ACC112 (cell line): ENCODE data around the gene CGN.

Experiments used
- H2AFZ ChIP-seq: fragments of 200-600 bp; sonication (generic); one replicate; pipeline ENCODE4 v1.6.0; 2017; ENCODE audit warnings: antibody characterized with exemption, low read length; ENCODE audit not compliant: unreplicated experiment
- H3K27ac ChIP-seq: fragments of 200-600 bp; sonication (generic); 2 replicates; pipeline ENCODE4 v1.5.1; 2014; ENCODE audit warnings: low read depth, mild to moderate bottlenecking, antibody characterized with exemption, low read length, moderate library complexity
- H3K27me3 ChIP-seq: fragments of 200-600 bp; sonication (generic); 2 replicates; pipeline ENCODE4 v1.6.1; 2014; ENCODE audit warnings: mild to moderate bottlenecking, antibody characterized with exemption, low read length, moderate library complexity, mixed read lengths; ENCODE audit not compliant: insufficient read depth
- H3K36me3 ChIP-seq: fragments of 200-600 bp; sonication (generic); 2 replicates; pipeline ENCODE4 v1.6.1; 2016; ENCODE audit warnings: mild to moderate bottlenecking, antibody characterized with exemption, low read length, moderate library complexity, mixed read lengths; ENCODE audit not compliant: insufficient read depth
- H3K4me1 ChIP-seq: fragments of 200-600 bp; sonication (generic); one replicate; pipeline ENCODE4 v1.6.1; 2016; ENCODE audit warnings: low read length, mixed read lengths; ENCODE audit not compliant: insufficient read depth, unreplicated experiment, control insufficient read depth
- H3K4me3 ChIP-seq: fragments of 200-600 bp; sonication (generic); 2 replicates; pipeline ENCODE4 v1.5.1; 2014; ENCODE audit warnings: mild to moderate bottlenecking, low read depth, low read length
- H3K79me2 ChIP-seq: fragments of 200-600 bp; sonication (generic); one replicate; pipeline ENCODE4 v1.6.0; 2016; ENCODE audit warnings: low read length; ENCODE audit not compliant: control insufficient read depth, unreplicated experiment, insufficient read depth

CGN gene

DNA sequence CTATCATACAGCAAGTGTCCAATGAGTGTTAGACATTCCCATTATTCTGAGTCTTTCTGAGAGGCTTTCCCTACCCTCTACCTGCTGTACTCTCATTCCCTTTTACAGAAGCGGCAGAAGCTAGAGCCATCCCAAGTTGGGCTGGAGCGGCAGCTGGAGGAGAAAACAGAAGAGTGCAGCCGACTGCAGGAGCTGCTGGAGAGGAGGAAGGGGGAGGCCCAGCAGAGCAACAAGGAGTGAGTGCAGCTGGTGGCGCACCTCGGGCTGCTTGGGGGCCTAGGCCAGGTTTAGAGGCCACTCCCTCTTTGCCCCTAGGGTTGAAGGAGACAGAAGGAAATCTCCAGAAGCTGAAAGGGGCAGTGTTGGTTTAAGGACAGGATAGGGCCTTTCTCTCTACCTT lies 12.1 kb downstream of the CGN start:
- no peak overlapping the region for H3K4me3 ChIP-seq
- H2AFZ ChIP-seq: no peak overlapping the region
- peaks cover 2% of the 10 kb centered on the region for H3K4me1 ChIP-seq
- H3K79me2 ChIP-seq: no peaks in the 10 kb centered on the region
- H3K27ac ChIP-seq: no peak overlapping the region
- H3K27me3 ChIP-seq: no peaks in the 10 kb centered on the region; the same call in 1 of the 2 replicates
- H3K36me3 ChIP-seq: no peaks in the 10 kb centered on the region

GRCh38 chr1:151524736-151525135 lies 13.5 kb downstream of the CGN start:
- no peak overlapping the region for H3K4me3 ChIP-seq
- H3K36me3 ChIP-seq: no peaks in the 10 kb centered on the region
- peaks cover 2% of the 10 kb centered on the region for H3K4me1 ChIP-seq
- no peaks in the 10 kb centered on the region; the same call in 1 of the 2 replicates for H3K27me3 ChIP-seq
- no peak overlapping the region for H3K27ac ChIP-seq
- H2AFZ ChIP-seq: no peak overlapping the region
- no peaks in the 10 kb centered on the region for H3K79me2 ChIP-seq

- Histone ChIP-seq H3K79me2 (no peaks in the 10 kb centered on the region), H3K4me3 (no peak overlapping the region), H3K27me3 (no peaks in the 10 kb centered on the region; the same call in 1 of the 2 replicates), H3K36me3 (no peaks in the 10 kb centered on the region), H3K27ac (no peak overlapping the region), H2AFZ (no peak overlapping the region), H3K4me1 (no peaks in the 10 kb centered on the region)
Measured at GRCh38 chr1:151526735-151527525, 15.7 kb downstream of the CGN start.

DNA sequence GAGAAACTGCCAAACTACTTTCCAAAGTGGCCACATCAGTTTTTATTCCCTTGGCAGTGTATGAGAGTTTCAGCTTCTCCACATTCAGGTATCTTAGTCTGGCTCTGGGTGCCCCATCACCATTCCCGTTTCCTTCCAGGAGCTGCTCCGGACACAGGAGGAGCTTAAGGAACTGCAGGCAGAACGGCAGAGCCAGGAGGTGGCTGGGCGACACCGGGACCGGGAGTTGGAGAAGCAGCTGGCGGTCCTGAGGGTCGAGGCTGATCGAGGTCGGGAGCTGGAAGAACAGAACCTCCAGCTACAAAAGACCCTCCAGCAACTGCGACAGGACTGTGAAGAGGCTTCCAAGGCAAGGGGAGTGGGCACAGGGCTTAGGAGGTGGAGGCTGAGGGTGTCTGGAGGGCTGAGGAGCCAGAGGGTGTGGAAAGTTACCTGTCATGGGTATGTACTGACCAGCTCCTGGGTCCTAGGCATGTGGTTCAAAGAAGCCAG lies 18.1 kb downstream of the CGN start:
- Histone ChIP-seq H3K27ac (no peak overlapping the region), H3K36me3 (no peaks in the 10 kb centered on the region), H3K27me3 (no peaks in the 10 kb centered on the region), H3K79me2 (no peaks in the 10 kb centered on the region), H3K4me1 (no peaks in the 10 kb centered on the region), H2AFZ (no peak overlapping the region), H3K4me3 (no peak overlapping the region)

DNA sequence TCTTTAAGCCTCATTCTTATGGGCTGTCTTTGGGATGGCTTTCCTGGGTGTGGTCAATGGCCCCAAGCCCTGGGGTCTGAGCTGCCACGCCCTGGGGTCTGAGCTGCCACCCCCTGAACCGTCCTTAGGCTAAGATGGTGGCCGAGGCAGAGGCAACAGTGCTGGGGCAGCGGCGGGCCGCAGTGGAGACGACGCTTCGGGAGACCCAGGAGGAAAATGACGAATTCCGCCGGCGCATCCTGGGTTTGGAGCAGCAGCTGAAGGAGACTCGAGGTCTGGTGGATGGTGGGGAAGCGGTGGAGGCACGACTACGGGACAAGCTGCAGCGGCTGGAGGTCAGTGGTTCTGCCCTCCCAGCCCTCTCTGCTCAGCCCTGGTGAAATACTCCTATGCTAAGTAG lies 18.6 kb downstream of the CGN start:
- H3K27ac ChIP-seq: no peak overlapping the region
- no peak overlapping the region for H3K4me3 ChIP-seq
- H3K27me3 ChIP-seq: no peaks in the 10 kb centered on the region
- no peaks in the 10 kb centered on the region for H3K36me3 ChIP-seq
- no peaks in the 10 kb centered on the region for H3K4me1 ChIP-seq
- no peaks in the 10 kb centered on the region for H3K79me2 ChIP-seq
- H2AFZ ChIP-seq: no peak overlapping the region

DNA sequence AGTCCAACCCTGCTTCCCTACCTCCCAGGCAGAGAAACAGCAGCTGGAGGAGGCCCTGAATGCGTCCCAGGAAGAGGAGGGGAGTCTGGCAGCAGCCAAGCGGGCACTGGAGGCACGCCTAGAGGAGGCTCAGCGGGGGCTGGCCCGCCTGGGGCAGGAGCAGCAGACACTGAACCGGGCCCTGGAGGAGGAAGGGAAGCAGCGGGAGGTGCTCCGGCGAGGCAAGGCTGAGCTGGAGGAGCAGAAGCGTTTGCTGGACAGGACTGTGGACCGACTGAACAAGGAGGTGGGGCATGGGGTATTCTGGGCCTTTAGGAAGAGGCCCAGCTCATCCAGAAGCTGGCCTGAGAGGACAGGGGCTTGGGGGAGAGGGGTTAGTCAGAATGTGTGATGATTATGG lies 19.3 kb downstream of the CGN start:
- Histone ChIP-seq H3K4me3 (no peak overlapping the region), H3K27me3 (no peaks in the 10 kb centered on the region), H3K4me1 (peaks cover 7% of the 10 kb centered on the region), H3K27ac (no peak overlapping the region), H3K36me3 (no peaks in the 10 kb centered on the region), H3K79me2 (no peaks in the 10 kb centered on the region), H2AFZ (no peak overlapping the region)

DNA sequence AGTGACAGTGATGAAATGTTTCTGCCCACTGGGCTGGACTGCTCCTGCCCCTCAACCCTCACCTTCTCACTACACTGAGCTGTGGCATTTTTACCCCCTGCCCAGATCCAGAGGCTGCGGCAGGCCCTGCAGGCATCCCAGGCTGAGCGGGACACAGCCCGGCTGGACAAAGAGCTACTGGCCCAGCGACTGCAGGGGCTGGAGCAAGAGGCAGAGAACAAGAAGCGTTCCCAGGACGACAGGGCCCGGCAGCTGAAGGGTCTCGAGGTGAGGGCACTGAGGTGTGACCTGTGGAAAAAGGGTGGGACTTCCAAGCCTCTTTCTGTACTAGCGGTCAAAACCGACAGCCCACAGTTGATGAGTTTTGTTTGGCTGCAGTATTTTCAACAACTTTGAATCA lies 22.7 kb downstream of the CGN start:
- Histone ChIP-seq H3K79me2 (no peaks in the 10 kb centered on the region), H2AFZ (no peak overlapping the region), H3K4me3 (no peak overlapping the region), H3K27ac (no peak overlapping the region), H3K4me1 (peaks cover 27% of the 10 kb centered on the region), H3K27me3 (no peaks in the 10 kb centered on the region), H3K36me3 (no peaks in the 10 kb centered on the region)

- Histone ChIP-seq H3K4me3 (no peak overlapping the region), H3K27ac (no peak overlapping the region), H3K79me2 (no peaks in the 10 kb centered on the region), H2AFZ (peak overlapping the region; percentile 40), H3K4me1 (peaks cover 35% of the 10 kb centered on the region), H3K27me3 (no peaks in the 10 kb centered on the region), H3K36me3 (no peaks in the 10 kb centered on the region)
Measured at GRCh38 chr1:151534662-151535278, 23.6 kb downstream of the CGN start.

- Histone ChIP-seq H2AFZ (peak overlapping the region; percentile 40), H3K36me3 (no peaks in the 10 kb centered on the region), H3K4me3 (no peak overlapping the region), H3K79me2 (no peaks in the 10 kb centered on the region), H3K27ac (no peak overlapping the region), H3K4me1 (peaks cover 36% of the 10 kb centered on the region), H3K27me3 (no peaks in the 10 kb centered on the region)
Measured at GRCh38 chr1:151535326-151536271, 24.4 kb downstream of the CGN start.

DNA sequence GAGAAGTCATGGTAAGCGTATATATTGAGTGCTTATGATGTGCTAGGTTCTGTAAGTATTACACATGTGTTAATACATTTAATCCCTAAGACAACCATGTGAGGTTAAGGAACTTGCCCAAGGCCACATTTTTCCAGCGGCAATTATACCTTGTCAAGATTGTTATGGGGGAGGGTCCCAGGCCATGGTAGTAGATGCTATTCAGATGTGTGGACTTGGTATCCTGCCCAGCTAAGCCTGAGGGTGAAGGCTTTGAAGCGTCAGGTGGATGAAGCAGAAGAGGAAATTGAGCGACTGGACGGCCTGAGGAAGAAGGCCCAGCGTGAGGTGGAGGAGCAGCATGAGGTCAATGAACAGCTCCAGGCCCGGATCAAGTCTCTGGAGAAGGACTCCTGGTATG lies 25.3 kb downstream of the CGN start:
- Histone ChIP-seq H2AFZ (no peak overlapping the region), H3K27ac (peak overlapping the region; percentile 73), H3K79me2 (peaks cover 7% of the 10 kb centered on the region)

More for the DNA sequence above, 25.3 kb downstream of the CGN start:
- no peaks in the 10 kb centered on the region for H3K27me3 ChIP-seq
- H3K36me3 ChIP-seq: no peaks in the 10 kb centered on the region
- H3K4me1 ChIP-seq: peaks cover 40% of the 10 kb centered on the region
- no peak overlapping the region for H3K4me3 ChIP-seq
